NCI-H2171 (cell line): ENCODE results near the gene TM7SF2.
"Not testable (repeated sequence)": the region's sequence is repeated elsewhere in the genome, so short reads cannot be mapped to it uniquely, and the experiment has no call there.

Source experiments
- DNase-seq: peaks from one replicate; lab custom pipeline; 2025; lab: John Stamatoyannopoulos, UW

Gene TM7SF2

GRCh38 chr11:65130631-65131416 lies 19.2 kb downstream of the TM7SF2 start:
- DNase-seq: no peak

- DNase-seq: no peak
Measured at GRCh38 chr11:65131417-65131776, 19.7 kb downstream of the TM7SF2 start.

- no peak for DNase-seq
Measured at GRCh38 chr11:65131895-65132237, 20.2 kb downstream of the TM7SF2 start.

GRCh38 chr11:65132238-65132987 lies 20.7 kb downstream of the TM7SF2 start:
- no peak for DNase-seq

- DNase-seq: no peak
Measured at GRCh38 chr11:65132988-65133700, 21.5 kb downstream of the TM7SF2 start.

- DNase-seq: no peak
Measured at GRCh38 chr11:65133724-65134123, 22.1 kb downstream of the TM7SF2 start.

- DNase-seq: peak; percentile 86
Measured at GRCh38 chr11:65134240-65134951, 22.7 kb downstream of the TM7SF2 start, which contains the start of gene SYVN1. SYVN1 (minus strand) TSS chr11:65134519; CDS start chr11:65133601, 918 bp downstream.

GRCh38 chr11:65134952-65135632 lies 23.4 kb downstream of the TM7SF2 start:
- peak; percentile 93 for DNase-seq

- DNase-seq: no peak
Measured at GRCh38 chr11:65135633-65136145, 24.0 kb downstream of the TM7SF2 start.

- DNase-seq: no peak
Measured at GRCh38 chr11:65136515-65137096, 24.9 kb downstream of the TM7SF2 start.

- no peak for DNase-seq
Measured at GRCh38 chr11:65141896-65142494, 30.3 kb downstream of the TM7SF2 start.

- no peak for DNase-seq
Measured at GRCh38 chr11:65147352-65148075, 35.8 kb downstream of the TM7SF2 start.

- DNase-seq: peak; percentile 20
Measured at GRCh38 chr11:65148657-65149056, 37.0 kb downstream of the TM7SF2 start.

- not testable (repeated sequence) for DNase-seq
Measured at GRCh38 chr11:65150131-65150508, 38.4 kb downstream of the TM7SF2 start.

- peak; percentile 70 for DNase-seq
Measured at GRCh38 chr11:65150509-65151299, 39.0 kb downstream of the TM7SF2 start.

- no peak for DNase-seq
Measured at GRCh38 chr11:65151331-65151899, 39.7 kb downstream of the TM7SF2 start.

GRCh38 chr11:65152122-65152521 lies 40.5 kb downstream of the TM7SF2 start:
- DNase-seq: no peak

GRCh38 chr11:65156256-65156655 lies 44.6 kb downstream of the TM7SF2 start:
- no peak for DNase-seq

- DNase-seq: no peak
Measured at GRCh38 chr11:65156926-65157325, 45.3 kb downstream of the TM7SF2 start.
